ENCODE data around the gene PTPN6.

DNA sequence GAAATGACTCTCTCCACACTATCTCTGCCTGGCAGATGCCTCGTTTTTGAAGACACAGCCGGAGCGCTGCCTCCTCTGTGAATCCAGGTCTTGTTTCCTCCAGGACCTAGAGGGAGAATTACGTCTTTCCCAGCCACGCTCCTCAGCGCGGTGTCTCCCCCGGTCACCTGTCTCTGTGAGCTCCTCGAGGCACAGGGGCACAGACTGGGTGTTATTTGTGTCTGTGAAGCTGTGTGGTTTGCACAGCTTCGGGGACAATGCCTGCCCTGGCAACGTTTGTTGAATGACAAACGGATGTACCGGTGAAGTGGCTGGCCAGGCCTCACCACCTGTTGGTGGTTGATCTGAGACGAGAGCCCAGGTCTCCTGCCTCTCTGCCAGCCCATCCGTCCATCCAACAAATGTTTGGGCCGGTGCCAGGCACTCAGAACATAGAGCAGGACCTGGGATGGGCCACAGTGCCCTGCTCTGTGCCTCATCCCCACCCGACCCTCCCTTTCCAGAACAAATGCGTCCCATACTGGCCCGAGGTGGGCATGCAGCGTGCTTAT, 6.1 kb downstream of the PTPN6 start:
- no peak for TF ChIP-seq POLR2A (IDR thresholded peaks at IDR 0.05)
- TF ChIP-seq CTCF (IDR thresholded peaks at IDR 0.05): no peak

Measured in lower leg skin (tissue), 3 donors.